GM23338 (cell line): ENCODE results near the gene TOM1. TPM values are rescaled to one million over a fixed set of nuclear protein-coding genes. Genes with fewer than 3 reads are reported as not detected.

Experiments used
- ATAC-seq: fragments of 200-7000 bp; cut with Tn5 transposase; 3 replicates; pipeline ENCODE4 v1.9.1; 2020
- DNase-seq: peaks from one replicate; pipeline ENCODE4 v3.0.0-alpha.2; 2015; ENCODE audit warnings: low spot score
- H2AFZ ChIP-seq: fragments of 200-600 bp; sonication (generic); 2 replicates; pipeline ENCODE4 v1.8.0; 2016; ENCODE audit warnings: antibody characterized with exemption, mild to moderate bottlenecking, moderate library complexity
- H3F3A ChIP-seq: fragments of 200-600 bp; sonication (generic); replicated peaks from 2 replicates; pipeline ENCODE4 v1.8.0; 2017; ENCODE audit warnings: antibody characterized with exemption, mixed run types, low read depth
- H3K27ac ChIP-seq: fragments of 200-600 bp; sonication (generic); 2 replicates; pipeline ENCODE4 v1.6.1; 2016; ENCODE audit warnings: low read depth
- H3K27me3 ChIP-seq: fragments of 200-600 bp; sonication (generic); 2 replicates; pipeline ENCODE4 v1.8.0; 2016; ENCODE audit warnings: mild to moderate bottlenecking, mixed run types, moderate library complexity; ENCODE audit not compliant: insufficient read depth
- H3K36me3 ChIP-seq: fragments of 200-600 bp; sonication (generic); 2 replicates; pipeline ENCODE4 v1.8.0; 2016; ENCODE audit warnings: mild to moderate bottlenecking; ENCODE audit not compliant: insufficient read depth
- H3K4me1 ChIP-seq: fragments of 200-600 bp; sonication (generic); 2 replicates; pipeline ENCODE4 v1.8.0; 2016; ENCODE audit warnings: mild to moderate bottlenecking, moderate library complexity; ENCODE audit not compliant: insufficient read depth
- H3K4me2 ChIP-seq: fragments of 200-600 bp; sonication (generic); 2 replicates; pipeline ENCODE4 v1.7.1; 2017; ENCODE audit warnings: mixed run types
- H3K4me3 ChIP-seq: fragments of 200-600 bp; sonication (generic); 2 replicates; pipeline ENCODE4 v1.6.1; 2016; ENCODE audit warnings: mixed run types
- H3K79me2 ChIP-seq: fragments of 200-600 bp; sonication (generic); replicated peaks from 2 replicates; pipeline ENCODE4 v1.8.0; 2017; ENCODE audit warnings: mild to moderate bottlenecking; ENCODE audit not compliant: insufficient read depth
- H3K9me2 ChIP-seq: fragments of 200-600 bp; sonication (generic); 2 replicates; pipeline ENCODE4 v1.8.0; 2017; ENCODE audit not compliant: insufficient read depth
- H4K20me1 ChIP-seq: fragments of 200-600 bp; sonication (generic); replicated peaks from 2 replicates; pipeline ENCODE4 v1.8.0; 2017; ENCODE audit warnings: mild to moderate bottlenecking; ENCODE audit not compliant: insufficient read depth
- H3K27ac Mint-ChIP-seq: 2 replicates; pipeline ENCODE4 v1.8.0; 2020; ENCODE audit warnings: inconsistent platforms, mild to moderate bottlenecking, moderate library complexity, mixed read lengths
- H3K27me3 Mint-ChIP-seq: 3 replicates; pipeline ENCODE4 v1.8.0; 2022; ENCODE audit warnings: low read depth, mild to moderate bottlenecking, moderate library complexity, mixed read lengths, inconsistent platforms; ENCODE audit not compliant: insufficient read depth, poor library complexity
- H3K36me3 Mint-ChIP-seq: 3 replicates; pipeline ENCODE4 v1.8.0; 2021; ENCODE audit warnings: low read depth, mild to moderate bottlenecking, inconsistent platforms, moderate library complexity, mixed read lengths
- H3K4me1 Mint-ChIP-seq: 3 replicates; pipeline ENCODE4 v1.8.0; 2020; ENCODE audit warnings: mild to moderate bottlenecking, inconsistent platforms, mixed read lengths
- H3K4me3 Mint-ChIP-seq: 3 replicates; pipeline ENCODE4 v1.8.0; 2021; ENCODE audit warnings: moderate library complexity, mild to moderate bottlenecking, inconsistent platforms, mixed read lengths
- H3K9me3 Mint-ChIP-seq: 3 replicates; pipeline ENCODE4 v1.8.0; 2020; ENCODE audit warnings: moderate library complexity, mild to moderate bottlenecking, inconsistent platforms, mixed read lengths
- CREB1 ChIP-seq: fragments of 250-450 bp; sonication (Bioruptor Pico); IDR thresholded peaks from 2 replicates; pipeline ENCODE4 v1.5.0; 2020; ENCODE audit warnings: low read depth, mild to moderate bottlenecking, moderate library complexity
- ETS1 ChIP-seq: IDR thresholded peaks from 2 replicates; pipeline ENCODE4 v1.6.1; 2016; ENCODE audit warnings: antibody characterized with exemption
- EZH2 ChIP-seq: fragments of 200-600 bp; sonication (generic); IDR thresholded peaks from one replicate; pipeline ENCODE4 v1.8.0; 2017; ENCODE audit warnings: antibody characterized with exemption, mild to moderate bottlenecking, low read depth; ENCODE audit not compliant: unreplicated experiment
- EZH2phosphoT487 ChIP-seq: fragments of 200-600 bp; sonication (generic); IDR thresholded peaks from one replicate; pipeline ENCODE4 v1.8.1; 2018; ENCODE audit warnings: antibody characterized with exemption; ENCODE audit not compliant: unreplicated experiment
- JUNB ChIP-seq: IDR thresholded peaks from one replicate; pipeline ENCODE4 v1.6.1; 2016; ENCODE audit warnings: antibody characterized with exemption; ENCODE audit not compliant: unreplicated experiment
- NANOG ChIP-seq: IDR thresholded peaks from 2 replicates; pipeline ENCODE4 v1.6.1; 2016; ENCODE audit warnings: antibody characterized with exemption, borderline replicate concordance
- STAT1 ChIP-seq: IDR thresholded peaks from one replicate; pipeline ENCODE4 v1.6.1; 2016; ENCODE audit warnings: antibody characterized with exemption; ENCODE audit not compliant: unreplicated experiment
- ZNF114 ChIP-seq: fragments of 250-450 bp; sonication (Bioruptor Pico); IDR thresholded peaks from 2 replicates; pipeline ENCODE4 v1.5.0; 2020; ENCODE audit warnings: mild to moderate bottlenecking, moderate library complexity
- ZNF331 ChIP-seq: fragments of 250-450 bp; sonication (Bioruptor Pico); IDR thresholded peaks from 2 replicates; pipeline ENCODE4 v1.5.0; 2020; ENCODE audit warnings: low read depth, mild to moderate bottlenecking, moderate library complexity
- polyA plus RNA-seq: library from polyadenylated mRNA; unstranded; fragments of >200 nt; fragmentation: Nextera tagmentation; extraction: Ambion mirVana; gene quantifications from 2 replicates; pipeline ENCODE4 v1.2.1, GENCODE V29; 2016
- total RNA-seq: library from RNA; depleted of rRNA; stranded (reverse); fragments of >200 nt; shearing (Covaris generic); gene quantifications from 2 replicates; pipeline ENCODE4 v1.2.3, GENCODE V29; 2014
- TF ChIP-seq, protein P1 (sequence below): IDR thresholded peaks from one replicate; pipeline ENCODE4 v1.6.1; 2018; ENCODE audit warnings: antibody characterized with exemption; ENCODE audit not compliant: unreplicated experiment
- TF ChIP-seq, protein P2 (sequence below): fragments of 250-450 bp; sonication (Bioruptor Pico); IDR thresholded peaks from 2 replicates; pipeline ENCODE4 v1.5.0; 2020; ENCODE audit warnings: mild to moderate bottlenecking, moderate library complexity

Gene TOM1
- total and polyA plus RNA-seq, 2 experiments from 2014 or later = 10.9 to 17.8 TPM

DNA sequence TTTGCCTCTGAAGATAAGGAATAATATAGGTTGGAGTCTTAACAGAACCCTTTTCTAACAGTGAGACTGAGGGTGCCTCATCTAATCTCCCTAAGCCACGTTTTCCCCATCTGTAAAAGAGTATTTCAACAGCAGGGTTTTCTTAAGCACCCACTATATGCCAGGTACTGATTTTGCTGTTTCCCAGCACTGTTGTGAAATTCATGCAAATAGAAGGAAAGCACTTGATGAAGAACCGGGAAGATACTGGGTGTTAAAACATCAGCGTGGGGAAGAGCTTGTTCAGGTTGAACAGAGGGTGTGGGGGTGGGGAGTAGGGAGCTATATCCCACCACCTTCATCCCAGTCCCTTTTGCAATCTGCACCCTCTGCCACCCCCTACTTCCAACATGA is 84.0 kb downstream of the TOM1 start:
- Mint-ChIP-seq H3K4me1 (peaks cover 30% of the 10 kb centered on the region), H3K36me3 (peaks cover 42% of the 10 kb centered on the region), H3K27me3 (peaks cover 11% of the 10 kb centered on the region), H3K9me3 (no peaks in the 10 kb centered on the region), H3K4me3 (no peak overlapping the region; the same call in 2 of the 3 replicates), H3K27ac (no peak overlapping the region)
- no peaks in the 10 kb centered on the region for H3K36me3 ChIP-seq
- no peaks in the 10 kb centered on the region for H3K9me2 ChIP-seq
- no peaks in the 10 kb centered on the region for H3K27me3 ChIP-seq
- peaks cover 37% of the 10 kb centered on the region for H3K4me1 ChIP-seq
- TF ChIP-seq CREB1 (CRISPR knock-in tag) (no peak), ZNF331 (CRISPR knock-in tag) (no peak), ETS1 (no peak), EZH2phosphoT487 (no peak), STAT1 (no peak)
- H3K79me2 ChIP-seq = peaks cover 11% of the 10 kb centered on the region
- no peak overlapping the region for H3K27ac ChIP-seq
- H3F3A ChIP-seq = peaks cover 19% of the 10 kb centered on the region
- H3K4me3 ChIP-seq = no peak overlapping the region
- no peak overlapping the region for H2AFZ ChIP-seq
- H4K20me1 ChIP-seq = no peaks in the 10 kb centered on the region
- DNase-seq (no peak), ATAC-seq (no peak)
- H3K4me2 ChIP-seq = no peak overlapping the region

DNA sequence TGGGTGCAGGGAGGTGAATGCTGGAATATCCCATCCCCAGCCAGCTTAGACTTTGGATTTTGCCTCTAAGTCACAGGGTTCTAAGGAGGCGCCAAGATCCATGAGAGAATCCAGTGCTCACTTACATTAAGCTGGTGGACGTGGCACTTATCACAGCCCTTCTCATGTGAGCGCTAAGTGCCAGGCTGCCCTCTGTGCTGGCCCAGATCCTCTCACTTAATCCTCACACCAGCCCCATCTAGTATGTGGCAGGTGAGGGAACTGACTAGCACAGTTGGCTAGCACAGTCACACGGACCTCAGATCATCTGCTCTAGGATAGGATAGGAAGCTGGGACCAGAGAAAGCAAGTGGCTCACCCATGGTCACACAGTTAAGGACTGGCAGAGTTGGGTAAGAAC is 84.8 kb downstream of the TOM1 start:
- Histone ChIP-seq H3K4me3 (no peak overlapping the region), H3K9me2 (no peaks in the 10 kb centered on the region), H3K36me3 (no peaks in the 10 kb centered on the region), H3K4me1 (peaks cover 28% of the 10 kb centered on the region), H2AFZ (no peak overlapping the region), H4K20me1 (no peaks in the 10 kb centered on the region), H3K4me2 (no peak overlapping the region), H3K27ac (no peak overlapping the region), H3K27me3 (no peaks in the 10 kb centered on the region), H3K79me2 (peaks cover 11% of the 10 kb centered on the region), H3F3A (peaks cover 16% of the 10 kb centered on the region; the same call in 1 of the 2 replicates)
- H3K4me1 Mint-ChIP-seq = peaks cover 21% of the 10 kb centered on the region
- no peak overlapping the region for H3K27ac Mint-ChIP-seq
- H3K36me3 Mint-ChIP-seq = peaks cover 51% of the 10 kb centered on the region
- H3K4me3 Mint-ChIP-seq = no peak overlapping the region
- DNase-seq (no peak), ATAC-seq (no peak)
- TF ChIP-seq STAT1 (no peak), CREB1 (CRISPR knock-in tag) (no peak), NANOG (no peak), EZH2phosphoT487 (no peak), EZH2 (no peak), ZNF114 (no peak), ZNF331 (CRISPR knock-in tag) (no peak), JUNB (no peak)
- TF ChIP-seq, protein P1, sequence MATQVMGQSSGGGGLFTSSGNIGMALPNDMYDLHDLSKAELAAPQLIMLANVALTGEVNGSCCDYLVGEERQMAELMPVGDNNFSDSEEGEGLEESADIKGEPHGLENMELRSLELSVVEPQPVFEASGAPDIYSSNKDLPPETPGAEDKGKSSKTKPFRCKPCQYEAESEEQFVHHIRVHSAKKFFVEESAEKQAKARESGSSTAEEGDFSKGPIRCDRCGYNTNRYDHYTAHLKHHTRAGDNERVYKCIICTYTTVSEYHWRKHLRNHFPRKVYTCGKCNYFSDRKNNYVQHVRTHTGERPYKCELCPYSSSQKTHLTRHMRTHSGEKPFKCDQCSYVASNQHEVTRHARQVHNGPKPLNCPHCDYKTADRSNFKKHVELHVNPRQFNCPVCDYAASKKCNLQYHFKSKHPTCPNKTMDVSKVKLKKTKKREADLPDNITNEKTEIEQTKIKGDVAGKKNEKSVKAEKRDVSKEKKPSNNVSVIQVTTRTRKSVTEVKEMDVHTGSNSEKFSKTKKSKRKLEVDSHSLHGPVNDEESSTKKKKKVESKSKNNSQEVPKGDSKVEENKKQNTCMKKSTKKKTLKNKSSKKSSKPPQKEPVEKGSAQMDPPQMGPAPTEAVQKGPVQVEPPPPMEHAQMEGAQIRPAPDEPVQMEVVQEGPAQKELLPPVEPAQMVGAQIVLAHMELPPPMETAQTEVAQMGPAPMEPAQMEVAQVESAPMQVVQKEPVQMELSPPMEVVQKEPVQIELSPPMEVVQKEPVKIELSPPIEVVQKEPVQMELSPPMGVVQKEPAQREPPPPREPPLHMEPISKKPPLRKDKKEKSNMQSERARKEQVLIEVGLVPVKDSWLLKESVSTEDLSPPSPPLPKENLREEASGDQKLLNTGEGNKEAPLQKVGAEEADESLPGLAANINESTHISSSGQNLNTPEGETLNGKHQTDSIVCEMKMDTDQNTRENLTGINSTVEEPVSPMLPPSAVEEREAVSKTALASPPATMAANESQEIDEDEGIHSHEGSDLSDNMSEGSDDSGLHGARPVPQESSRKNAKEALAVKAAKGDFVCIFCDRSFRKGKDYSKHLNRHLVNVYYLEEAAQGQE = no peak
- TF ChIP-seq, protein P2, sequence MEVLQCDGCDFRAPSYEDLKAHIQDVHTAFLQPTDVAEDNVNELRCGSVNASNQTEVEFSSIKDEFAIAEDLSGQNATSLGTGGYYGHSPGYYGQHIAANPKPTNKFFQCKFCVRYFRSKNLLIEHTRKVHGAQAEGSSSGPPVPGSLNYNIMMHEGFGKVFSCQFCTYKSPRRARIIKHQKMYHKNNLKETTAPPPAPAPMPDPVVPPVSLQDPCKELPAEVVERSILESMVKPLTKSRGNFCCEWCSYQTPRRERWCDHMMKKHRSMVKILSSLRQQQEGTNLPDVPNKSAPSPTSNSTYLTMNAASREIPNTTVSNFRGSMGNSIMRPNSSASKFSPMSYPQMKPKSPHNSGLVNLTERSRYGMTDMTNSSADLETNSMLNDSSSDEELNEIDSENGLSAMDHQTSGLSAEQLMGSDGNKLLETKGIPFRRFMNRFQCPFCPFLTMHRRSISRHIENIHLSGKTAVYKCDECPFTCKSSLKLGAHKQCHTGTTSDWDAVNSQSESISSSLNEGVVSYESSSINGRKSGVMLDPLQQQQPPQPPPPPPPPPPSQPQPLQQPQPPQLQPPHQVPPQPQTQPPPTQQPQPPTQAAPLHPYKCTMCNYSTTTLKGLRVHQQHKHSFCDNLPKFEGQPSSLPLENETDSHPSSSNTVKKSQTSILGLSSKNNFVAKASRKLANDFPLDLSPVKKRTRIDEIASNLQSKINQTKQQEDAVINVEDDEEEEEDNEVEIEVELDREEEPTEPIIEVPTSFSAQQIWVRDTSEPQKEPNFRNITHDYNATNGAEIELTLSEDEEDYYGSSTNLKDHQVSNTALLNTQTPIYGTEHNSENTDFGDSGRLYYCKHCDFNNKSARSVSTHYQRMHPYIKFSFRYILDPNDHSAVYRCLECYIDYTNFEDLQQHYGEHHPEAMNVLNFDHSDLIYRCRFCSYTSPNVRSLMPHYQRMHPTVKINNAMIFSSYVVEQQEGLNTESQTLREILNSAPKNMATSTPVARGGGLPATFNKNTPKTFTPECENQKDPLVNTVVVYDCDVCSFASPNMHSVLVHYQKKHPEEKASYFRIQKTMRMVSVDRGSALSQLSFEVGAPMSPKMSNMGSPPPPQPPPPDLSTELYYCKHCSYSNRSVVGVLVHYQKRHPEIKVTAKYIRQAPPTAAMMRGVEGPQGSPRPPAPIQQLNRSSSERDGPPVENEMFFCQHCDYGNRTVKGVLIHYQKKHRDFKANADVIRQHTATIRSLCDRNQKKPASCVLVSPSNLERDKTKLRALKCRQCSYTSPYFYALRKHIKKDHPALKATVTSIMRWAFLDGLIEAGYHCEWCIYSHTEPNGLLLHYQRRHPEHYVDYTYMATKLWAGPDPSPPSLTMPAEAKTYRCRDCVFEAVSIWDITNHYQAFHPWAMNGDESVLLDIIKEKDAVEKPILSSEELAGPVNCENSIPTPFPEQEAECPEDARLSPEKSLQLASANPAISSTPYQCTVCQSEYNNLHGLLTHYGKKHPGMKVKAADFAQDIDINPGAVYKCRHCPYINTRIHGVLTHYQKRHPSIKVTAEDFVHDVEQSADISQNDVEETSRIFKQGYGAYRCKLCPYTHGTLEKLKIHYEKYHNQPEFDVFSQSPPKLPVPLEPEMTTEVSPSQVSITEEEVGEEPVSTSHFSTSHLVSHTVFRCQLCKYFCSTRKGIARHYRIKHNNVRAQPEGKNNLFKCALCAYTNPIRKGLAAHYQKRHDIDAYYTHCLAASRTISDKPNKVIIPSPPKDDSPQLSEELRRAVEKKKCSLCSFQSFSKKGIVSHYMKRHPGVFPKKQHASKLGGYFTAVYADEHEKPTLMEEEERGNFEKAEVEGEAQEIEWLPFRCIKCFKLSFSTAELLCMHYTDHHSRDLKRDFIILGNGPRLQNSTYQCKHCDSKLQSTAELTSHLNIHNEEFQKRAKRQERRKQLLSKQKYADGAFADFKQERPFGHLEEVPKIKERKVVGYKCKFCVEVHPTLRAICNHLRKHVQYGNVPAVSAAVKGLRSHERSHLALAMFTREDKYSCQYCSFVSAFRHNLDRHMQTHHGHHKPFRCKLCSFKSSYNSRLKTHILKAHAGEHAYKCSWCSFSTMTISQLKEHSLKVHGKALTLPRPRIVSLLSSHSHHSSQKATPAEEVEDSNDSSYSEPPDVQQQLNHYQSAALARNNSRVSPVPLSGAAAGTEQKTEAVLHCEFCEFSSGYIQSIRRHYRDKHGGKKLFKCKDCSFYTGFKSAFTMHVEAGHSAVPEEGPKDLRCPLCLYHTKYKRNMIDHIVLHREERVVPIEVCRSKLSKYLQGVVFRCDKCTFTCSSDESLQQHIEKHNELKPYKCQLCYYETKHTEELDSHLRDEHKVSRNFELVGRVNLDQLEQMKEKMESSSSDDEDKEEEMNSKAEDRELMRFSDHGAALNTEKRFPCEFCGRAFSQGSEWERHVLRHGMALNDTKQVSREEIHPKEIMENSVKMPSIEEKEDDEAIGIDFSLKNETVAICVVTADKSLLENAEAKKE (CRISPR knock-in tag) = no peak
- H3K27me3 Mint-ChIP-seq = peaks cover 7% of the 10 kb centered on the region
- H3K9me3 Mint-ChIP-seq = no peaks in the 10 kb centered on the region
